ENCODE results near the gene DAZL. TPM values are rescaled to one million over a fixed set of nuclear protein-coding genes. Genes with fewer than 3 reads are reported as not detected.
"Not testable (repeated sequence)": the region's sequence is repeated elsewhere in the genome, so short reads cannot be mapped to it uniquely, and the experiment has no call there.

Gene DAZL
- polyA plus RNA-seq = not detected

- H3K27ac ChIP-seq (ENCODE audit: low read depth, low read length) = no peak within 1 kb of the TSS
- WGBS, 3 donors = 97% methylated on average over 49 to 63 of the region's 63 CpGs
These were observed at the start of gene DAZL for GRCh38 chr3:16604887-16605602. TSS of gene DAZL (minus strand) at chr3:16605423. CDS start at chr3:16605205, 218 bp downstream.

- H3K27ac ChIP-seq (ENCODE audit: low read depth, low read length) = no peak overlapping the region
- 48 to 65% (median 64%) methylated on average over 1 of the region's 1 CpG for WGBS, 3 donors
These were observed 49.8 kb upstream of the DAZL start for GRCh38 chr3:16654976-16655375.

- WGBS, 3 donors = 58 to 76% (median 61%) methylated on average over 4 of the region's 4 CpGs
These were observed 48.5 kb upstream of the DAZL start for GRCh38 chr3:16653712-16654111.

DNA sequence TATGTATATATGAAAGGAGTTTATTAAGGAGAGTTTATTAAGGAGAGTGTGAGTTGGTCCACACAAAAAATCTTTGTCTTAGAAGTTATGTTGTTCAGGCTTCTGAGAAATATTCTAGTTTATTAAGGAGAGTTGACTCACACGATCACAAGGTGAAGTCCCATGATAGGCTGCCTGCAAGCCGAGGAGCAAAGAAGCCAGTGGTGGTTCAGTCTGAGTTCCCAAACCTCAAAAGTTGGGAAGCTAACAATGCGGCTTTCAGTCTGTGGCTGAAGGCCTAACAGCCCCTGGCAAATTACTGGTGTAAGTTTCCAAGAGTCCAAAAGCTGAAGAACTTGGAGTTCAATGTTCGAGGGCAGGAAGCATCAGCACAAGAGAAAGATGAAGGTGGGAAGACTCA, 42.4 kb upstream of the DAZL start:
- no peak overlapping the region for H3K27ac ChIP-seq (ENCODE audit: low read depth, low read length)
- WGBS, 3 donors = 87 to 95% (median 88%) methylated on average over 4 of the region's 4 CpGs

More at GRCh38 chr3:16653712-16654111, 48.5 kb upstream of the DAZL start:
- no peak overlapping the region for H3K27ac ChIP-seq (ENCODE audit: low read depth, low read length)

- 51 to 73% (median 72%) methylated on average over 2 of the region's 2 CpGs for WGBS, 3 donors
- no peak overlapping the region for H3K27ac ChIP-seq (ENCODE audit: low read depth, low read length)
These were observed 34.6 kb upstream of the DAZL start for GRCh38 chr3:16639806-16640205.

- H3K27ac ChIP-seq (ENCODE audit: low read depth, low read length) = no peak overlapping the region
- 78 to 91% (median 78%) methylated on average over 3 of the region's 3 CpGs for WGBS, 3 donors
These were observed 28.7 kb upstream of the DAZL start for GRCh38 chr3:16633948-16634347.

DNA sequence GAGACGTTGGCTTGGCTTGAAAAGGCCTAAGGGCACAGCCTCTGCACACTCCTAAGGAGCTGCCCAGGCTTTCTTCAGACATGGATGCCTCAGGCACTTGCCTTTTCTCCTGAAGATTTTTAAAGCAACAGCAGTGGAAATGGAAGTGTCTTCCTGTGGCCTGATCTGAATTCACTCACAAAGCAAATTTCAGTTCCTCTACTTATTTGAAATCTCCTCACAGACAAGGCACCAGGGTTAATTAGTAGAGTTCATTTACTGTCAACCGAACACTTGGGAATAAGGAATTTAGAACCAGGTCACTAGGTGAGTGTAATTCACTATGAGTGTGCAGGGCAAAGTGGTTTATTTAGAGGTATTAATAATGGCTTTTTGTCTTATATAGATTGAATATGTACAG, 27.2 kb upstream of the DAZL start:
- H3K27ac ChIP-seq (ENCODE audit: low read depth, low read length) = no peak overlapping the region
- 76 to 92% (median 81%) methylated on average over 2 of the region's 2 CpGs for WGBS, 3 donors

DNA sequence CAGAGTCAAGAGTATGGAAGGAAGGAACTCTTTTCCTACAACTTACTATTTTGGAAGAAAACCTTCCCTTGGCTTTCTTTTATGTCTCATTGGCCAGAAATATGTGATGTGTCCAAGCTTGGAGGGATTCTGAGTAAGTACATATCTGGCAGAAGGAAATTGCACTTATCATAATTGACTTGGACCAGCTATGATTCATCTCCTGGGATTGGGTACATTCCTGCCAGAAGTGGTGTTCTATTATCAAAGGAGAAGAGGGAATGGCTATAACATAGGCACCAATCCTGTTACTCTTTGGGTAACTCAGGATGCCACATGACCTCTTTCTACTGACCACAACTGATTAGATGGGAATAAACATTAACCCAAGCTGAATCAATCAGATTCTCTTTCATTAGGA, 13.5 kb upstream of the DAZL start:
- no peak overlapping the region for H3K27ac ChIP-seq (ENCODE audit: low read depth, low read length)

DNA sequence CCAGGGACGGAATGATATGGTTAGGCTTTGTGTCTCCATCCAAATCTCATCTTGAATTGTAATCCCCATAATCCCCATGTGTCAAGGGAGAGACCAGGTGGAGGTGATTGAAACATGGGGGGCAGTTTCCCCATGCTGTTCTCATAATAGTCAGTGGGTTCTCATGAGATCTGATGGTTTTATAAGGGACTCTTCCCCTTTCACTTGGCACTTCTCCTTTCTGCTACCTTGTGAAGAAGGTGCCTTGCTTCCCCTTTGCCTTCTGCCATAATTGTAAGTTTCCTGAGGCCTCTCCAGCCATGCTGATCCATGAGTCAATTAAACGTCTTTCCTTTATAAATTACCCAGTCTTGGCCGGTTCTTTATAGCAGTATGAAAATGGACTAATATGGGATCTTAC, 11.9 kb upstream of the DAZL start:
- WGBS, 3 donors = 82 to 90% (median 88%) methylated on average over 3 of the region's 3 CpGs
- not testable (repeated sequence) for H3K27ac ChIP-seq (ENCODE audit: low read depth, low read length)

GRCh38 chr3:16616083-16616482, 10.9 kb upstream of the DAZL start:
- H3K27ac ChIP-seq (ENCODE audit: low read depth, low read length) = no peak overlapping the region
- 88 to 92% (median 90%) methylated on average over 4 of the region's 4 CpGs for WGBS, 3 donors

- H3K27ac ChIP-seq (ENCODE audit: low read depth, low read length) = no peak overlapping the region
- 62 to 79% (median 75%) methylated on average over 6 of the region's 6 CpGs for WGBS, 3 donors
These were observed 9.1 kb upstream of the DAZL start for GRCh38 chr3:16614033-16615031.

GRCh38 chr3:16609927-16610580, 4.8 kb upstream of the DAZL start:
- H3K27ac ChIP-seq (ENCODE audit: low read depth, low read length) = no peak overlapping the region
- 34 to 60% (median 57%) methylated on average over 2 of the region's 2 CpGs for WGBS, 3 donors

DNA sequence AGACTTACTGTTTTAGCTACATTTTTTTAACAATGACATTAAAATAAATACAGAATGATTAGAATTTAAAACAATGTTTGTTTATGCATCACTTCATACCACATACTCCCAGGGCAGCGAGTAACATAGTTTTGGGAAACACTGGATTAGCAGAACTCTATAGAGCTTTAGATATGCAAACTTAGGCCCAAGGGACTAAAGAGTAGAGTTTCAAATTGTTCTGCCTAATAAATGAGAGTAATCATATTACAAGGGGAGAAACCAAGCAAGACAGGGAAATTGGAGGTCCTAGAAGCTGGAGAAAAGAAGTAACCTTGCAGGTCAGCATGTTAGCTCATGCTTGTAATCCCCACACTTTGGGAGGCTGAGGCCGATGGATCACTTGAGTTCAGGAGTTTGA, 3.6 kb upstream of the DAZL start:
- 86 to 96% (median 95%) methylated on average over 2 of the region's 2 CpGs for WGBS, 3 donors
- H3K27ac ChIP-seq (ENCODE audit: low read depth, low read length) = no peak overlapping the region

DNA sequence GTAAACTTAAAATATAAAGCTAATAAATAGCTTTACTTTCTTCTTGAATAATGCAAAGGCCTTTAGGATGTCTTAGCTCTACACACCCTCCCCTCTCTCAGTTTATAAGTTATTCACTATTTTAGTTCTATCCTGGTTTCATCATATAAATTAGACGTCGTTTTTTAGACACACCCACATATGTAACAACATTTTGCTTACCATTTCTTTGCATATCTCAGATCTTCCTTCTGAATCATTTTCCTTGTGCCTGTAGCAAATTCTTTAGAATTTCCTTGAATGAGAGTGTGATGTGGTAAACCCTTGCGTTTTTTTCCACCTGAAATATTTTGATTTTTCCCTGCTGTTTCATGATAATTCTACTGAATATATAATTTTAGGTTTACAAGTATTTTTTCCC, 2.5 kb upstream of the DAZL start:
- 52 to 66% (median 53%) methylated on average over 3 of the region's 3 CpGs for WGBS, 3 donors

GRCh38 chr3:16606398-16606797, 1.2 kb upstream of the DAZL start:
- 81 to 87% (median 83%) methylated on average over 4 of the region's 4 CpGs for WGBS, 3 donors

More for the DNA sequence above, 2.5 kb upstream of the DAZL start:
- H3K27ac ChIP-seq (ENCODE audit: low read depth, low read length) = no peak overlapping the region

GRCh38 chr3:16605966-16606365, 743 bp upstream of the DAZL start:
- WGBS, 3 donors = 93 to 94% (median 94%) methylated on average over 8 of the region's 8 CpGs
- no peak overlapping the region for H3K27ac ChIP-seq (ENCODE audit: low read depth, low read length)

More at GRCh38 chr3:16606398-16606797, 1.2 kb upstream of the DAZL start:
- H3K27ac ChIP-seq (ENCODE audit: low read depth, low read length) = no peak overlapping the region

- no peak overlapping the region for H3K27ac ChIP-seq (ENCODE audit: low read depth, low read length)
- 96 to 98% (median 98%) methylated on average over 32 to 33 of the region's 33 CpGs for WGBS, 3 donors
These were observed 790 bp downstream of the DAZL start for GRCh38 chr3:16604433-16604832.

DNA sequence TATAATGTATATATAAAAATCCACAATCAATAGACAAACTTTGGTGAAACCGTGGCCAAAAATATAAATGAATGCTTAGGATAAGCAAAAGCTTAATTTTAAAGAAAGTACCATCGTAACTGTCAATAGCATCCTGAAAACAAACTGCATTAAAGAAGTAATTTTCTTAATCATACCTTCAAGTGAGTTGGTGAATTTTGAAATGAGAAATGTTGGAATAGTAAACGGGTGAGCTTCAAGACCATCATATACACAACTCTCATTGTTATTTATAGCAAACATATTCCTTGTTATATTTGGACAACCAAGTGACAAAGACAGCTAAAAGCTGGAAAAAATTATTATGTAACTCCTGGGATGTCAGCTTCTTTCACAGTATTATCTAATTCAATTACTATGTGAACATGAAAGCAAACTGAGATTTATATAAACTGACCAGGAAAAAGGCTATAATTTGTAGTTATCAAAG, 3.7 kb downstream of the DAZL start:
- H3K27ac ChIP-seq (ENCODE audit: low read depth, low read length) = no peak overlapping the region
- WGBS, 3 donors = 27 to 29% (median 28%) methylated on average over 3 of the region's 3 CpGs

Measured in adipose tissue (tissue), 3 donors.